Effector CD4-positive, alpha-beta T cell (primary cell): ENCODE results near the gene LRWD1.
"Not testable (repeated sequence)": the region's sequence is repeated elsewhere in the genome, so short reads cannot be mapped to it uniquely, and the experiment has no call there.

Experiments used
- DNase-seq: peaks from one replicate; pipeline ENCODE4 v3.0.0-alpha.2; 2020

Gene LRWD1

GRCh38 chr7:102444961-102445673 lies 19.7 kb upstream of the LRWD1 start:
- no peak for DNase-seq

- no peak for DNase-seq
Observed at GRCh38 chr7:102445674-102446071, 19.1 kb upstream of the LRWD1 start.

- no peak for DNase-seq
Observed at GRCh38 chr7:102446387-102447156, 18.2 kb upstream of the LRWD1 start.

GRCh38 chr7:102447311-102447710 lies 17.5 kb upstream of the LRWD1 start:
- no peak for DNase-seq

- DNase-seq = no peak
Observed at GRCh38 chr7:102449136-102449535, 15.6 kb upstream of the LRWD1 start.

GRCh38 chr7:102450242-102450641 lies 14.5 kb upstream of the LRWD1 start:
- peak; percentile 46 for DNase-seq

GRCh38 chr7:102451371-102452054 lies 13.3 kb upstream of the LRWD1 start:
- DNase-seq = no peak

GRCh38 chr7:102452451-102452850 lies 12.3 kb upstream of the LRWD1 start:
- DNase-seq = no peak

- no peak for DNase-seq
Observed at GRCh38 chr7:102453319-102453718, 11.5 kb upstream of the LRWD1 start.

- no peak for DNase-seq
Observed at GRCh38 chr7:102454468-102454867, 10.3 kb upstream of the LRWD1 start.

GRCh38 chr7:102454932-102455331 lies 9.9 kb upstream of the LRWD1 start:
- not testable (repeated sequence) for DNase-seq

GRCh38 chr7:102455596-102455995 lies 9.2 kb upstream of the LRWD1 start:
- DNase-seq = no peak

- DNase-seq = no peak
Observed at GRCh38 chr7:102456327-102456726, 8.5 kb upstream of the LRWD1 start.

- no peak for DNase-seq
Observed at GRCh38 chr7:102457352-102457924, 7.3 kb upstream of the LRWD1 start.

- DNase-seq = no peak
Observed at GRCh38 chr7:102459221-102459844, 5.5 kb upstream of the LRWD1 start.

GRCh38 chr7:102460467-102460866 lies 4.3 kb upstream of the LRWD1 start:
- DNase-seq = no peak

GRCh38 chr7:102463841-102464576 lies 775 bp upstream of the LRWD1 start:
- DNase-seq = no peak

GRCh38 chr7:102466097-102466496 lies 1.3 kb downstream of the LRWD1 start:
- DNase-seq = no peak

- DNase-seq = no peak
Observed at GRCh38 chr7:102467581-102468477, 3.0 kb downstream of the LRWD1 start.

- DNase-seq = no peak
Observed at GRCh38 chr7:102468478-102469350, 3.9 kb downstream of the LRWD1 start.
